HUES64 (cell line): ENCODE data around the gene ZNF24.

Source experiments
- H3K27ac ChIP-seq: 2 replicates; pipeline ENCODE4 v1.7.0; 2013; ENCODE audit warnings: low read depth, low read length, inconsistent platforms
- H3K27me3 ChIP-seq: 2 replicates; pipeline ENCODE4 v1.6.1; 2013; ENCODE audit warnings: mild to moderate bottlenecking, low read length; ENCODE audit not compliant: insufficient read depth
- H3K36me3 ChIP-seq: 2 replicates; pipeline ENCODE4 v1.6.1; 2013; ENCODE audit warnings: mild to moderate bottlenecking, low read length; ENCODE audit not compliant: insufficient read depth
- H3K4me1 ChIP-seq: 2 replicates; pipeline ENCODE4 v1.6.1; 2013; ENCODE audit warnings: mild to moderate bottlenecking, low read length, moderate library complexity; ENCODE audit not compliant: insufficient read depth
- H3K4me3 ChIP-seq: 2 replicates; pipeline ENCODE4 v1.5.1; 2013; ENCODE audit warnings: mild to moderate bottlenecking, low read length, moderate library complexity
- H3K9ac ChIP-seq: 2 replicates; pipeline ENCODE4 v1.6.1; 2013; ENCODE audit warnings: mild to moderate bottlenecking, low read depth, low read length
- H3K9me3 ChIP-seq: 2 replicates; pipeline ENCODE4 v1.6.1; 2013; ENCODE audit warnings: low read depth, low read length; ENCODE audit not compliant: insufficient read depth
- WGBS: fragments of 150-250, 120-280 bp; methylation state at CpG from one replicate; pipeline ENCODE4 v1.1.7; 2013; ENCODE audit warnings: missing lambda C conversion rate; 5-methylcytosine and 5-hydroxymethylcytosine counted together

The ZNF24 gene

GRCh38 chr18:35352778-35353177 is 8.6 kb upstream of the ZNF24 start:
- H3K4me3 ChIP-seq: no peak overlapping the region
- no peaks in the 10 kb centered on the region for H3K27me3 ChIP-seq

GRCh38 chr18:35352283-35352682 is 8.1 kb upstream of the ZNF24 start:
- Histone ChIP-seq H3K4me1 (peaks cover 10% of the 10 kb centered on the region; the same call in 1 of the 2 replicates), H3K4me3 (no peak overlapping the region), H3K9ac (no peak overlapping the region), H3K27ac (no peak overlapping the region), H3K27me3 (no peaks in the 10 kb centered on the region), H3K36me3 (no peaks in the 10 kb centered on the region), H3K9me3 (peaks cover 23% of the 10 kb centered on the region)
- WGBS: 89% methylated on average over 2 of the region's 2 CpGs

More at GRCh38 chr18:35352778-35353177, 8.6 kb upstream of the ZNF24 start:
- Histone ChIP-seq H3K4me1 (peaks cover 10% of the 10 kb centered on the region; the same call in 1 of the 2 replicates), H3K27ac (no peak overlapping the region), H3K9ac (no peak overlapping the region), H3K36me3 (no peaks in the 10 kb centered on the region), H3K9me3 (peaks cover 23% of the 10 kb centered on the region)

DNA sequence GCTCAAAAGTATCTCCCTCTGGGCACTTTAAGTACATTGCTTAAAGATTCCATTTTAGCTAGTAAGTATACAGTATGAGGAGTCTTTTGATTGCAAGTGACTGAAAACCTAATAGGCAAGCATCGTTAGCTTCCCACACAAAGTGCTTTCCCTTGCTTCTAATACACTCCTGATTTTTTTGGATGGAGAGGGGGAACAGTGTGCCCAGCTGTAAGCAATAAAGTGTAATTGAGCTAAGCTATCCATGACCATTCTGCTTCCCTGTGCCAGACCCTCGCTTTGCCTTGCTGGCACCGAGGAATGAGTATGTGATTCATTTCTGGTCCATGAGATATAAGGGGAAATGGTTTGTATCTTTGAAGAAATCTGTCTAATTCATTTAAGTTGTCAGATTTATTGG is 3.8 kb upstream of the ZNF24 start:
- Histone ChIP-seq H3K9me3 (peaks cover 17% of the 10 kb centered on the region), H3K27me3 (no peaks in the 10 kb centered on the region), H3K27ac (no peak overlapping the region), H3K4me1 (peaks cover 16% of the 10 kb centered on the region; the same call in 1 of the 2 replicates), H3K36me3 (no peaks in the 10 kb centered on the region), H3K9ac (no peak overlapping the region), H3K4me3 (no peak overlapping the region)
- WGBS: 88% methylated on average over 2 of the region's 3 CpGs

GRCh38 chr18:35345950-35346349 is 1.7 kb upstream of the ZNF24 start:
- Histone ChIP-seq H3K27me3 (no peaks in the 10 kb centered on the region), H3K27ac (no peak overlapping the region), H3K4me1 (peaks cover 18% of the 10 kb centered on the region; the same call in 1 of the 2 replicates), H3K9ac (no peak overlapping the region), H3K4me3 (no peak overlapping the region), H3K36me3 (peaks cover 13% of the 10 kb centered on the region), H3K9me3 (no peaks in the 10 kb centered on the region)
- 88% methylated on average over 1 of the region's 1 CpG for WGBS

DNA sequence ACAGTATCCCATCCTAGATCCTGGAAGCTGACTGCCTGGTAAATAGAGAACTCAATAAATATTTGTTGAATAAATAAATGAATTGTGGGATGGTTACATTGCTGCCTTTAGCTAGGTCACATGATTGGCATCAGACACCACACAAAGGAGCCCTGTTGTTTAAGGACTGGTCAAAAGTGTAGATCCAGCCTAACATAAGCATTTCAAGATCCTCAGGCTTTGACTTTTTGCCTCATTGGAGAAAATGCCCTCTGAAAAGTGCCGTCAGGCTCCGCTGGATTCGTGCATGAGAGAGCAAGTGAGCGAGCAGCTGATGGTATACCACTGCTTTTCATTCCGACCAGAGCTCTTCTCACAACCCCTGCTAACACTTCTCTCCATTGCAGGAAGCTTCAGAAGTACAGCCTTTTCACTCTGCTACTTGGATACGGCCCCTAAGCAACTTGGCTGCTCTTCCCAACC is 1.3 kb upstream of the ZNF24 start:
- Histone ChIP-seq H3K4me3 (no peak overlapping the region), H3K27me3 (no peaks in the 10 kb centered on the region), H3K27ac (no peak overlapping the region), H3K9ac (no peak overlapping the region), H3K36me3 (peaks cover 18% of the 10 kb centered on the region), H3K4me1 (peaks cover 18% of the 10 kb centered on the region; the same call in 1 of the 2 replicates), H3K9me3 (no peaks in the 10 kb centered on the region)
- 70% methylated on average over 6 of the region's 6 CpGs for WGBS

DNA sequence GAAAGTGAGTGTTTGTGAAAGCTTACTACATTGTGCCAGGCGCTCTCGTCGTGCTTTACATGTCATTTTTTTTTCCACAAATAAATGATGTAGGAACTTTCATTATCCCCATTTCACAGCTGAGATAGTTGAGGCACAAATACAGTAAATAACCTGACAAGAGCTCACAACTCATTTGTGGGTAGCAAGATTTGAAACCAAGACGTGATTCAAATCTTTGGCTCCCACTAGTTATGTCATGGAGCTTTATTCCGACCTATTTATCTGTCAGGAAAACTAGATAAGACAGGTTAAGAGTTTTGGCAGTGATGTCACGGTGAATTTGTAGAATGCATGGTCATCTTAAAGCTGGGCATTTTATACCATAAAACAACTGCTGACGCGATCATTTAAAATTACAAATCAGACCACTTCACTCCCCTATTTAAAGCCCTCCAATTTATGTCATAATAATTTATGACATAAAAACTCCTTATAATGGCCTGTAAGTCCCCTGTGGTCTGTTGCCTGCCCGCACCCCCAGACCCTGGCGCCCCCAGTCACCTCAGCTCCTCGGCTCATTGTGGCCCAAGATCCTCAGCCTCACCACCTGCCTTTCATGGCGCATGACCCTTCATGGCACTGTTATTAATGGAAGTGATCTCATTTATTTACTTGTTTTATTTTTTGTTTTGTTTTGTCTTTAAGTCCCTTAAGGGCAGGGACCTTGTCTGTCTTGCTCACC is 678 bp upstream of the ZNF24 start:
- Histone ChIP-seq H3K27me3 (no peaks in the 10 kb centered on the region), H3K4me3 (peak overlapping the region; percentile 92), H3K36me3 (peaks cover 24% of the 10 kb centered on the region), H3K4me1 (peaks cover 18% of the 10 kb centered on the region; the same call in 1 of the 2 replicates), H3K9ac (peak overlapping the region; percentile 98), H3K9me3 (no peaks in the 10 kb centered on the region), H3K27ac (peak overlapping the region; percentile 99; the same call in 1 of the 2 replicates)
- 81% methylated on average over 12 of the region's 12 CpGs for WGBS

GRCh38 chr18:35343488-35343935 is 708 bp downstream of the ZNF24 start:
- H3K4me1 ChIP-seq: peaks cover 18% of the 10 kb centered on the region; the same call in 1 of the 2 replicates
- WGBS: 1% methylated on average over 15 of the region's 15 CpGs
- peaks cover 38% of the 10 kb centered on the region for H3K36me3 ChIP-seq
- H3K27ac ChIP-seq: no peak overlapping the region
- peak overlapping the region; percentile 92 for H3K4me3 ChIP-seq
- H3K27me3 ChIP-seq: no peaks in the 10 kb centered on the region
- H3K9me3 ChIP-seq: no peaks in the 10 kb centered on the region
- peak overlapping the region; percentile 98 for H3K9ac ChIP-seq

DNA sequence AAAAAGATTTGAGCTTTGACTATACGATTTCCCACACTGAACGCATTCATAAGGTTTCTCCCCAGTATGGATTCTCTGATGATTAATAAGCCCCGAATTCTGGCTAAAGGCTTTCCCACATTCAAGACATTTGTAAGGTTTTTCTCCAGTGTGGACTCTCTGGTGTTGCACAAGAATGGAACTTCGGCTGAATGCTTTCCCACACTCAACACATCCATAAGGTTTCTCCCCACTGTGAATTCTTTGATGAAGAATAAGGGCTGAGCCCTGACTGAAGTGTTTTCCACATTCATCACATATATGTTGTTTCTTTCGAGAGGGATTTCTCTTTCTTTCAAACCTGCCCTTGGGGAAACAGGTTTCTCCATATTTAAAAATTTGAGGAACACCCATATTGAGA is 6.9 kb downstream of the ZNF24 start:
- H3K4me3 ChIP-seq: no peak overlapping the region
- H3K4me1 ChIP-seq: no peaks in the 10 kb centered on the region
- 92% methylated on average over 5 of the region's 5 CpGs for WGBS
- H3K9ac ChIP-seq: no peak overlapping the region
- no peaks in the 10 kb centered on the region for H3K27me3 ChIP-seq
- H3K27ac ChIP-seq: no peak overlapping the region
- peaks cover 93% of the 10 kb centered on the region for H3K36me3 ChIP-seq
- no peaks in the 10 kb centered on the region for H3K9me3 ChIP-seq

DNA sequence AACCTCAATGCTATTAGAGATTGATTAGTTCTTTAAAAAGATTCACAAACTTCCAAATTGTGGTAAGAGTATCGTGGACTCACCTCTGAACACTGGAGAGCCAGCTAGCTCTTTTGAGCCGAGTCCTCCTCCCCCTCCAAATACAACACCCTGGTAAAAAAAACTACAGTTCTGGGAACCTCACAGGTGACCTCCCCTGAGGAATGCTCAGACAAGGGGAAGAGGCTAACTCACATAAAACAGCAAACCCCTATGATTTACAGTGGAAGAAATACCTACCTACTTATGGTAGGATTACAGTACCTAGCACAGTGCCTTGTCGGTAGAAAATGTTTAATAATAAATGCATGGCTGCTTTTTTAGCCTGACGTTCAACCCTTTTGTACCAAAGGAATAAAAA is 8.4 kb downstream of the ZNF24 start:
- no peaks in the 10 kb centered on the region for H3K27me3 ChIP-seq
- H3K4me1 ChIP-seq: no peaks in the 10 kb centered on the region
- H3K9ac ChIP-seq: no peak overlapping the region
- no peaks in the 10 kb centered on the region for H3K9me3 ChIP-seq
- WGBS: 99% methylated on average over 4 of the region's 4 CpGs
- H3K4me3 ChIP-seq: no peak overlapping the region
- H3K27ac ChIP-seq: no peak overlapping the region
- H3K36me3 ChIP-seq: peaks cover 86% of the 10 kb centered on the region

- 97% methylated on average over 3 of the region's 3 CpGs for WGBS
- Histone ChIP-seq H3K27ac (no peak overlapping the region), H3K36me3 (peaks cover 76% of the 10 kb centered on the region), H3K4me3 (no peak overlapping the region), H3K9me3 (no peaks in the 10 kb centered on the region), H3K4me1 (no peaks in the 10 kb centered on the region), H3K9ac (no peak overlapping the region), H3K27me3 (no peaks in the 10 kb centered on the region)
These were observed 9.4 kb downstream of the ZNF24 start for GRCh38 chr18:35334821-35335220.

- Histone ChIP-seq H3K9ac (no peak overlapping the region), H3K9me3 (no peaks in the 10 kb centered on the region), H3K4me1 (no peaks in the 10 kb centered on the region), H3K4me3 (no peak overlapping the region), H3K27me3 (no peaks in the 10 kb centered on the region), H3K36me3 (peaks cover 70% of the 10 kb centered on the region), H3K27ac (no peak overlapping the region)
- 100% methylated on average over 1 of the region's 1 CpG for WGBS
These were observed 10.0 kb downstream of the ZNF24 start for GRCh38 chr18:35334212-35334611.
